B cell (primary cell): ENCODE results near the gene TMEM235.

Experiments
- CTCF ChIP-seq: fragments of 200-600 bp; IDR thresholded peaks from one replicate; pipeline ENCODE4 v1.8.0; 2022; ENCODE audit warnings: antibody characterized with exemption, mild to moderate bottlenecking
- EZH2 ChIP-seq: IDR thresholded peaks from 2 replicates; pipeline ENCODE4 v1.6.1; 2012; ENCODE audit warnings: borderline replicate concordance, low read depth, mild to moderate bottlenecking, moderate library complexity, low read length; ENCODE audit not compliant: insufficient read depth, poor library complexity, severe bottlenecking

GRCh38 chr17:78197147-78197832, 34.1 kb upstream of the TMEM235 start:
- TF ChIP-seq EZH2 = no peak
- no peak for TF ChIP-seq CTCF
